CD4-positive, alpha-beta T cell treated with Interleukin-12 subunit alpha and Interleukin-12 subunit beta, for 1 hour (primary cell): ENCODE results near the gene EHF.

ENCODE experiments used
- DNase-seq: peaks from one replicate; pipeline ENCODE4 v3.0.0-alpha.2; 2020

Gene EHF

DNA sequence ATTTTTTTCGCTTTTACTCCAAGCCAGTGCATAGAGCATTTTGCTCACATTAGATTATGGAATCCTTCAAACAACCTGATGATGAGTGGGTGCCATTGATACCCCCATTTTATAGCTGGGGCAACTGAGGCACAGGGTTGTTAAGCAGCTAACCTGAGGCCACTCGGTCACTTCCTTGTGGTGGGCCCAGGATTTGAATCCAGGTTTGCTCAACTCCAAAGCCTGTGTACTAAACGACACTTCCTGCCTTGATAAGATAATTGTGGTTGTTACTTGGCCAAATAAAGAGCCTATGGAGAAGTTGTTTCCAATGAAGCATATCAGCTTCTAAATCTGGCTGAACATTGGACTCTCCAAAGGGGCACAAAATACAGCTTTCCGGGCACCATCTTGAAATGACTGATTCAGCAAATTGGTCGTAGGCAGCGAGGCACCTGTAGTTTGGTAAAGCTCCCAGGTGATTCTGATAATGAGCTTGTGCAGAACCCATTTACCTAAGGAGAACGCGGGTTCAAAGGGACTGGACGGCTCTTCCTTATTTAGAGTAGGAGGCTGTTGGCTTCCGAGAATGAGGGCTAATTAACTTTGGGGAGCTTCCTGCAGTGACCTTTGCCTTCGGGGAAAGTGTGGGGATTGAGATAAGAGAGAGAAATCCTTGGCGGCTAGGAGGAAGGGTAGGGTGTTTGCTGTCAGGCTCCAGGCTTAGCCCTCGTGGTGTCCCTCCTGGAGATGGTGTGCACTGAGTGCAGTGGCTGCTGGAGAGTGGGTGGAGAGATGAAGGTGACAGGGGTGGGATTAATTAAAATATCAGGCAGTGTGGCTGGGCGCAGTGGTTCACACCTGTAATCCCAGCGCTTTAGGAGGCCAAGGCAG lies 17.5 kb upstream of the EHF start:
- DNase-seq, result no peak

DNA sequence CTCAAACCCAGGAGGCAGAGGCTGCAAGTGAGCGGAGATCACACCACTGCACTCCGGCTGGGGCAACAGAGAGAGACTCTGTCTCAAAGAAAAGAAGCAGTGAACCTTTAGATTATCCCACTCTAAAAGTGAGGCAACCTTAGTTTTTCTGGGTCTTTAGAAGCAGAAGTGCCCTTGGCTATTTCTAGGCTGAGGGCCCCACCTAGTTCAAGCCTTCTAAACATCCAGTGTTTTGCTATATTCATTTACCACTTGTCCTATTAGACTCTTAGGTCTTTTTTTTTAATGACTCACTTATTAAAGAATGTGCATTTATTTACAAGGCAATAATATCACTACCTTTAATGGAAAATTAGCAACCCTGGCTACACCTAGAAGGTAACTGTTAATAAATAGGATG lies 16.7 kb upstream of the EHF start:
- DNase-seq, result no peak

DNA sequence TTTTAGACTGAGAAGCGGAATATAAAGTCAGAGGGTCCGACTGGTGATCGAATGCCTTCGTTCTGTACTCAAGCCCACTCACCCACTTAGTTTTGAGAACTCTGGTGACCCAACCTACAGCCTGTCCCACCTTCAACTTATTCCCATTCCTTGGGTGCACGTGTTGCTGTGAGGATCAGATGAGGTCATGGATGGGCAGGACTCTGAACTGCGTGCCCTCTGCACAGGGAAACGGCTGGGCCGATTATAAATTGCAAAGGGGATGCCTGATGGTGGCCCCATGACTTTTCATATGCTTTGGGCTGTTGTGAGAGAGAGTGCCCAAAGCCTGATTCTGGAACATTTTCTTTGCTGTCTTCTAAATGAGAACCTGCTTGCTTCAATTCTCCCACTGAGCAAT lies 16.0 kb upstream of the EHF start:
- DNase-seq, result no peak

DNA sequence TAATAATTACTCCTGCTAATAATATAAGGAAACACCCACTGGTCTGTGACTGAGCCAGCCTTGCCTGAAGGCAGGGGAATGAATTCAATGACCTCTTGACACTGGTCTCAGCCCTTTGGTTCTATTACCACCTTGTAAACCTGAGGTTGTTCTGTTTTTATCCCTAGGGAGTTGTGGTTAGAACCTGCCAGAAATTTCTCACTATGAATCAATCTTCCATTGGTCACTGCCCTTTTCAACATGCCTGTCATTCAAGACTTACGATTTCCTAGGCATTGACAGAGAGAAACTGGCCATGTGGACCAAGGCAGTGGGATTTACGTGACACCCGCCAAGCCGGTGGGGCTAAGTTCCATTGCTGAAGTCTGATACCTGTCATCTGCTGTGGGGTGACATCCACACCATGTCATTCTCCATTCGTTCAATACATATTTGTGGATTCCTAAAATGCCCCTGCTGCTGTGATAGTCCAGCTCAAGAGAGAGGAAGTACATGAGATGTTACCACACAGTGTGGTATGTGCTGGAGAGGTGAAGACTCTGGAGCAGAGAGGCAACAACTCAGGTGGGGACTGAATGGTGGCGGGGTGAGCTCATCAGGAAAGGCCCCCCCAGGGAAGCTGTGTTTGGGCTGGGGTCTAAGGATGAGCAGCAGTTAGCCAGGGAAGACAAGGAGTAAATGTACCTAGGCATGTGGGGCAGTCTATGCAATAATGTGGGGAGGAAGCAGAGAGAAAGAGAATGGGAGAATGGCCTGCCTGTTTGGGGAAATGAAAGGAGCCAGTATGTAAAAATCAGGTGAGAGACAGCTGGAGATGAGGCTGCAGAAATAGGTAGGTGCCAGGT lies 15.2 kb upstream of the EHF start:
- no peak for DNase-seq

DNA sequence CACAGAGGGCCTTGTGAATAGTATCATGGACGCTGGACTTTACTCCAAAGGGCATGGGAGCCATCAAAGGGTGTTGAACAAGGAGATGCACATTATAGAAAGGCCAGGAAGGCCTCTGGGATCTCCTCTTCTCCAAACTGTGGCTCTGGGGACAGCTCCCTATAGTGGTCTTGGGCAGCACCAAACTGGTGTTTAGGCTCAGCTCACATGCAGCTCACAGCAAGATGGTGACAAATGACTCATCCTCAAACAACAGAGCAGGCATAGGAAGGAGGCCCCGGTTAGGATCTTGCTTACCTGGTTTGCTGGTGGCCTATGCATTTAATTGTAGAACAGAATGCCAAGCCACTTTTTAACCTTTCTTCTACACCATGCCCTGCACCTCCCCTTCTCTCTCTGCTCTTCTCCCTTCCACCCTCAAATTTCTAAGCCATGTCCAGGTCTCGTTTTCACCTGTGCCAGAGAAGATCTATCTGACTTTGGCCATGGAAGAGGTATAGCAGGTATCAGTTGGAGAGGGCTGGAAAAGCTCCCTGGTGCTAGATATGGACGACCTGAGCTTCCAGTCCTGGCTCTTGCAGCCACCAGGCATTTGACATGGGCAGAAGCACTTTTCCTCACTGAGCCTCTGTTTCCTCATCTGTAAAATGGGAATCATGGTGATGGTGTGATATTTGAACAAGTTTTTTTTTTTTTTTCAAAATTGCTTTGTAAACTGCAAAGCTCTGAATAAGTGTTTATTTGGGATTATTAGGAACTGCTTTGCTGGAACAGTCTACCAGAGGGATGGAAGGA lies 14.4 kb upstream of the EHF start:
- DNase-seq, result no peak

DNA sequence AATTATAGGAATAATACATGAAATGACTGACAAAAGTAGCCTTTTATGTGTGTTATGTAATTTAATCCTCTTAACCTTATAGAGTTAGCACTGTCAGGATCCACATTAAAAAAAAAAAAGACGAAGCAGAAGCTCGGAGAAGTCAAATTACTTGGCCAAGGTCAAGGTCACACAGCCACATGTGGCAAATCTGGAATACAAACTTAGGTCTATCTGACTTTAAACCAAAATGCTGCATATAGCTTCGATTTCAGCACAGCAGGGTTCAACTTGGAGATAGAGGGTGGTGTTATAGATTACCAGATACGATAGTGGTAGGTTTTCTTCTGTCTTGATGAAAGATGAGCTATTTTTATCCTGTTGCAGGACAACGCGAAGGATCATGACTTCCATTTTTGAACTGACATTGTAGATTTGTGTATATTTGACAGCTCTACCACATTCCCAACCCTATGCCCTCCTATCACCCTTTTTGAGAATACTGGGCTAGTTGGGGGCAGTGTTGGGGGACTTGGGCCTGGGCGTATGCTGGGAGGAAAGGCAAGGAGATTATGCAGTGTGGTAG lies 11.6 kb upstream of the EHF start:
- no peak for DNase-seq

DNA sequence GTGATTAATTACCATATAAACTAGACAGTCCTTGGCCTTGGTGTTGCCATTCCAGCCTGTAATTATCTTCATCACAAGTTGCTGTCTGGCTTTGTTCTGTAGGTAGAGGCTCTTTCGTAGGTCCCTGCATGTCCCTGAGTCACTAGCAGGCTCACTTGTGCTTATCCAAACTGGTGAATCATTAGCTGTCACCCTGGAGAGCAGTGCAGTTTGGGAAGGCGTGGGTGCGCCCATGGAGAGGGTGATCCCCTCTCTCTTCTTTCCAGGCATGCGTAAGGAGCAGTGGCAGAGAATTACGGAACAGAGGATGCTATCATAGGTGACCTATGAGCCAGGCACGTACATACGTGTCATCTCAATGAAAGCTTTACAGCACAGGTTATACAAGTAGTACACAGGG lies 11.0 kb upstream of the EHF start:
- DNase-seq, result no peak

DNA sequence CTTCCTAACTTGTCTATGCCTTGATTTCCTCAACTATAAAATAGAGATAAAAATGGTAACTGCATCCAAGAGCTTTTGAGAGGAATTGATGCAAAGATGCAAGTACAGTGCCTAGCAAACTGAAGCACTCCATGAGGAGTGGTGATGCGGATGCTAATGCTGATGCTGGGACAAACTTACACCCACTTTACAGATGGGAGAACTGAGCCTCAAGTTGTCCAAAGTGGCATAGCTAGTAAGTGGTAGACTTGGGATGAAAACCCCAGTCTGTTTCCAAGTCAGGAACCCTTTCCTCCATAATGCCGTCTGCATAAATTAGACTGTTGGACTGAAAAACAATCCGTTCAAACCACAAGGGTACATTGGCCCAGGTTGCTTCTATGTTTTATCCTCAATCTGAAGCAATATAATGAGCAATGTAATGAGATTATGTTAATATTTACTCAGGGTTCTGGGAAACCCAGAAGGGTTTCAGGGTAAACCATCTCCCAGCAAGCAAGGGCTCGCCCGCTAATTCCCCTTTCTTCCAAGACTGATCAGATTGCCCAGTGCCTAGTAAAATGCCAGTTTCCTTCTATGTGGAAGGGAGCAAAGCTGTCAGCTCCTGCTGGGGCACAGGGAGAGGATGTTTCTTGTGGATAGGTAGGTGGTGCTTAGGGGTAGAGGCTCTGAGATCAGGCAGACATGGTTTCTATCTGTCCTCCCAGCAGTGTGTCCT lies 10.4 kb upstream of the EHF start:
- no peak for DNase-seq

DNA sequence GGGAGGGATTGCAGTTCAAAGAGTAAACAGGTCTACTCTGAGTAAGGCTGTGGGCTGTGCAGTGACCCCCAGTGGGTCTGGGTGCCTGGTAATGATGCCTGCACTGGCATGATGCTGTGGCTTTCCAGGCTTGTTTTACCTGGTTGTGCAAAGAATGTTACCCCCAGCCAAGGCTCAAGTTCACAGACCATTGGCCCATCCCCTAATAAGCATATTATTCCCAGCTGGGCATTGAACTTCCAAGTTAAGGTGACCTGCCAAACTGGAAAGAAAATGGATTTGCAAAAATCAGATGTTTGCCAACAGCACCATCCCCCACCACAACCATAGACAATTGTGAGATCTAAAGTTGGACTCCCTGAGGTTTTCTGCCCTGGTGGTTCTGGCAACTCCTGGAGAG lies 7.9 kb upstream of the EHF start:
- no peak for DNase-seq

DNA sequence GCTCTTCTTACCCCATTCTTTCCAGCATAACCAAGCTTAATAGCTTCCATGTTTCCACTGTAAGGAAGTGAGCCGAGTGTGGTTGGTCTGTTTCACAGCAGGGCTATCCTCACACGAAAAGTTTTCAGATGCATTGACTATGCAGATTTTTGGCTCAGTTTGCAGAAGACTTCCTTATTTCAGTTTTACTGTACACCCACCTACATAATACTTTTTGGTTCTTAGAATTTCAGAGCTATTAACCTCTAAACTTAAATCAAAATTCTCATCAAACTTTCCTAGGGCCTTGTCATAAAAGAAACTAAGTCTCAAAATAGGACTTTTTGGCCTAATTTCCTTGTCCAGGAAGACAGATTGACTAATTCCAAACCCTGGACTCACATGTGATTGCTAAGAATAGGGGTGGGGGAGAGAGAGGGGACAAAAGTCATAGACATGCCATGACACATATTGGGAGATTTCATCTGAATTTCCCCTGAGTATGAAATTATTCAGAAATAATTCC lies 7.3 kb upstream of the EHF start:
- DNase-seq, result no peak

DNA sequence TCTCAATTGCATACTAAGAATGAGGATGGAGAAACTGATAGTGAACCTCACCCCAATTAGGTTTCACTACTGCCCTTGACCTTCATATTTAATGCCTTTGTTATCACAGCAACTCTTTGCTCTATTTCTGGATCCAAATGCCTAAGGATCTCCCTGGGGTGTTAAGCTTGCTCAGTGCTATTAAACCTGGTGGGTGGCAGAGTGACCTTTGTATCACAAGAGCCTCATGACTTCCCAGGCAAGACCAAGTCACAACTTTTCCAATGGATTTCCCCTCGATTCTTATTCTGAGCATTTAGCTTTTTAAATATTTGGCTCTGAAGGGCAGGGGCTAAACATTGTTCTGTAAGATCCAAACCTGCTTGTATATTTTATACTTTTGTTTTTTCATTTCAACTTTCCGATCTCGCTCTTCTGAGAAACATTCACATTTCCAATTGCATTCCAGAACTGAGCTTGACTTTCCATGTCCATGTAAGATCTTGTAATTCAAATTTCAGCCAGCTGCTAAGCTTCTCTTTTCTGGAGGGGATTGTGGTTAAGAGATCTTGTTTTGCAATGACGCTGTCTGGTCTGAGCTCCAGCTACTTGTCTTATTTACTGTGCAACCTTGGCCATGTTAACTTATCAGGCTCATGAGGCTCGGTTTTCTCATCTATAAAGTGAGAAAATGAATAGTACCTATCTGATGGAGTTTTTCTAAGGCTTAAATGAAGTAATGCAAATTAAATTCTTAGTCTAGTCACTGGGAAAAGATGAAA lies 6.4 kb upstream of the EHF start:
- no peak for DNase-seq

DNA sequence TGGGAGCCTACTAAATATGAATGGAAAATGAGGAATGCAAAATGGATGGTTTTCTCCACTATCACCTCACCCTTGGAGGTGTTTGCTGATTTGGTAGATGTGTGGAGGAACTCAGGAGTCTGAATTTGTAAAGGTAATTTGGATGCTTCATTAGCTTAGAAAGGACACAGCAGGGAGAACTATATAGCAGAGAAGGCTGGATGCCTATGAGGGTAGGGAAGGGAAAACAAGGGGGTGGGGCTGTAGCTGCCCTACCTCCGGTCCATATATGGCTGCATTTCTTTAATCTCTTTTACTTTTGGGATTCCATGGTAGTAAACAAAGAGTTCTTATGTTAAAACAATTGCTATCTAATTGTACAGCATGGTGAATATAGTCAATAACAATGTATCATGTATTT lies 4.8 kb upstream of the EHF start:
- DNase-seq, result no peak

DNA sequence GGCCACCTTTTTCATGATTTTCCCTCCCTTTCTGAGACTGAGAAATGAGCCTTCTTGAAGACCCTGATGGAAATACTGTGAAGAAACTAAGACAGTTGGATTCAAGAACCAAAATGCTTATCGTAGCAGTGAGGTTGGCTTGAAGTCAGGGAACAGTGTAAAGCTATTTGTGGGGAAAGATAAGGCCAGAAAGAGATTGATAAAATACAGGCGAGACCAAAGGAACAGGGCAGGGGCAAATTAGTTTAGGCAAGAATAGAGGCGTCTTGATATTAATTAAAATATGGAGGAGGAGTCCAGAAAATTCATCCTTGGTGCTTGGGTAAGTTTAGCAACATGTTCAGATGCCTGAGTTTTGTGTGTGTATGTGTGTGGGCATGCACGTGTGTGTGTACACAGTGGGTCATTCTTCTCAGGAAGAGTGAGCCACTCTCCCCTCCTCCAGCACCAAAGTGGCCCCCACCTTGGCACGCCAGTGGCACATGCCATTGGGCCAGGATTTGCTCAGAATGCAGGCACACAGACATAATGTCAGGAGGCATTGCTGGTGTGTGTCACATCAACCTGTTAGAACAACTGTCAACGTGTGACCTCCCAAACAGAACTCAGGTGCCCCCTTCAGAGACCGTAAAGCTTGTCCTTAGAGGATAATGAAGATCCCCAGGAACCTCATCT lies 3.9 kb upstream of the EHF start:
- DNase-seq, result no peak

DNA sequence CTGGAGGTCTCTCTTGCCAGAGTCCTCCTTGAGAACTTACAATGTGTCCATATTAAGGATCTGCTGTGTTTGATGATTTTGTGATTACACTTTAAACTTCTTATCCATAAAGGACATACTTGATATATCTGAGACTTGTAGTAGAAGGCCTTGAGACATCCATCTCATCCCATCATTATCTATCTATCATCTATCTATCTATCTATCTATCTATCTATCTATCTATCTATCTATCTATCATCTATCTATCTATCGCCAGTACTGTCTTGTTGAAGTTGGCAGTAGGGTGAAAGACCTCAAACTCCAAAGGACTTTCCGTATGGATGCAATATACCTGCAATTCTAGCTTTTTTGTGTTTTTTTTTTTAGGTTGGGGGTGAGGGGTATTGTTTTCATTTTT lies 2.5 kb upstream of the EHF start:
- DNase-seq, result no peak

DNA sequence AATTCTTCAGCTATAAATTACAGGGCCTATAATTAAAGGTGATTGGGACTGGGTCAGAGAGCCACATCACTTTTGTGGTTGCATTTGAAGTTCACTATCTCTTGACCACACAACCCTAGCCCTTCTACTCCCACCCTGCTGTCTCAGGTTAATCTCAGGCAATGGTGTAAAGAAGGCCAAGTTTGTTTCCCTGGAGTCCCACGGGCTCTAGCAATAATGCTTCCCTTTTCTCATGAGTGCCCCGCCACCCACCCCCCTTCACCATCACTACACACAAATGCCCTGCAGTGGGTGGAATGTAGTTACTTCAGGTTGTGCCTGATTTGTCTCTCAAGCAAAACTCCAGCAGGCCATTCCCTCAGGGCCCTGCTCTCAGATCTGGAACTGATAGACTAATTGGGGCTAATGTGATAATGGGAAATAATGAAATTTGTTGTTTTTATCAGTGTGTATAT lies 1.8 kb upstream of the EHF start:
- DNase-seq, result no peak

DNA sequence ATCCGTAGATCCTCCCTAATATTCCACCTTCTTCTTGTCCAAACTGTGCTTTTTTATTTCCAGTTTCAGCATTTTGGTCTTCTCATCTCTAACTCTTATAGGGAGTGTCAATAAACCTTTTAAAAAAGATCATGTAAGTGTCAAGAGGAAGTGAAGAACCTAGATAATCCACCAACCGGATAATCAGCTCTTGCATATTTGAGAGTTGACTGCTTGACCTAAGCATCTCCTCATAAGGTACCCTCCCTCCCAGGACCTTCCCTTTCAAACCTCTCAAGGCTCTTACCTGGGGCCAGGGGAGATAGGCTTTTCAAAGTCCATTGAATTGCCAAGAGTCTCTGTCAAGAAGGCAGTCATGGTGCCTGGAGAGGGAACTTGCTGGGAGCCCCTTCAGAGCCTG lies 691 bp upstream of the EHF start:
- DNase-seq, result no peak

DNA sequence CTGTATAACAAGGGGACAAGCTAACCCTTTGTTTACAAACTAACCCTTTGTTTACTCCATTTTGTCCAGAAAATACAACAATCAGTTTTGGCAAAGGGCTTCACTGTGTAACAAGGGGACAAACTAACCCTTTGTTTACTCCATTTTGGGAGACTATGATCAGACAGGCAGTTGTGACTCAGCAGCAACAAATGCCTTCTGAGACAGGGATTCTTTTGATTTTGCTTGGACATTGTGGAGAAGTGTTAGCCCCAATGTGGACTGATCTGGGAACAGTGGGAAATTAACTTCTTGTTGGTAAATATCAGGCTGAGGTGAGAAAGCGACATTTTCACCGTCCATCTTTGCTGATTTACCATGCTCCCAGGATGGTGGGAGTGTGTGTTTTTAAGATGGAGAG lies 983 bp downstream of the EHF start:
- DNase-seq, result no peak

DNA sequence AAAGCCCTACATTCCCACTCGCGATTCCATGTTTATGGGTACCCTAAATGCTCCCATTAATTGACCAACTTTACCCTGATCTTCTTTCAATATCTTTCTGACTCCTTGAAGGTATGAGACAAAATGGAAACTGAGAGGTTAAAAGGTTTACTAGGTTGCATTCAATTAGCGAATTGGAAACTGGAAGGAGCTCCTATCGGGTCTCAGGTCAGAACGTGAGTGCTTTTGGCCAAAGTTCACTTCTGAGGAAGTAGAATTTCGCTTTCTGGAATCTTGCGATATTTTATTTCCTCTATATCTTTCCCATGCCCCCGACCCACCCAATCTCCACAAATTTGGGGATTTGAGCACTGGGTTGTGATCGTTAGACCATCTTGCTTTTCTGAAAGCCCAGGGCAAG lies 2.6 kb downstream of the EHF start:
- no peak for DNase-seq

DNA sequence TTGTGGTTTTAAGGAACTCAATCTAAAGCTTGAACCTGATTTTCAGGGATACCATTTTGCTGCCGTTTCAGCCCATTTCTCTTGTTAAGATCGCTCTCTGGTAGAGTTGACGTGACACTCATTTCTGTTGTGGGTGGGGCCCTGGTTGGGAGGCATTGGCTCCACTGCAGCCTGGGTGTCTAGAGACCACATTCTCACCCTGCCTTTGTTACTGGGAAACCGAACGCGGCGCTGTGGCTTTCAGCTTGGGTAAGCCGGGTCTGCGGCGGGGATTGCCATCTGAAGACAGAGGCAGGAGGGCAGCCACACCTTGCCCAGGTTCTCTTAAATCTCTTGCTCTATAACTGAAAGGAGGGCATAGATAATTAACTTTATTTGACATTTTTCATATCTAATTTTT lies 3.2 kb downstream of the EHF start:
- DNase-seq, result peak; percentile 34

DNA sequence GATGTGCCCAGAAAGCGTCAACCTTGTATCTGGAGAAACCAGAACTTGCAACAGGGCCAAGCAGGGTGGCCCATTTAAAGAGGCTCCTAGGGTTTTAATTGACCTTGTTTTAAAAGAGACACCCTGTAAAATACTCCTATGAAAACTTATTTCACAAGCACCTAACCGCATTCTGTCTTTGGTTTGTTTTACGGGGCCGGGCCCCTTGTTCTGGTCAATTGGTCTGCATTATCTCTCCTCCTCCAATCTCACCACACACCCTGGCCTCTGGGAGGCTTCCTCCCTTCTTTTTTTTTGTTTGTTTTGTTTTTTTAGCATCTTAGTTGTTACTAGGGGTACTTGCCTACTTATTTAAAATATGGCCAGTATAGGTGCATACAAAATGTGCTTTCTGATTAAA lies 4.7 kb downstream of the EHF start:
- no peak for DNase-seq

DNA sequence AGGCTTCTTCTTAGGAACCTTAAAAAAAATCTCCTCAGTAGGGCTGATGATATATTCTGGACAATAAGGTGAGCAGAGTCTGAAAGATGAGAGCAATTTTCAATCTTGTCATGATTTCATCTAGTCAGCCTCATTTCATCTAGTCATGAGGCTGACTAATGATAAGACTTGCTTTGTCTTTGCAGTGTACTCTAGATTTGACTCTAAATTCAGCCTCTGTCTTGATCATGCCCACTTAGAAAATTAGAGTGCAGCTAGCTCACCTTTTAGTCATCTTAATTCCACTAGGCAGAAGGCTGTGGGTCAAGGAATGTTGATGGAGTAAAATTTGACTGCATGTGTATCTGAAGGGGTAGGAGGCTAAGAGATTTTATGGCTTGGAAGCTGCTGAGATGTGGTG lies 5.5 kb downstream of the EHF start:
- no peak for DNase-seq
